Measurements from ENCODE around the gene ESR1. TPM values are rescaled to one million over a fixed set of nuclear protein-coding genes. Genes with fewer than 3 reads are reported as not detected.
"Not testable (repeated sequence)": the region's sequence is repeated elsewhere in the genome, so short reads cannot be mapped to it uniquely, and the experiment has no call there.

ESR1 gene
- total and polyA plus RNA-seq, 2 experiments from 2014 or later = 1.6 to 5.1 TPM

DNA sequence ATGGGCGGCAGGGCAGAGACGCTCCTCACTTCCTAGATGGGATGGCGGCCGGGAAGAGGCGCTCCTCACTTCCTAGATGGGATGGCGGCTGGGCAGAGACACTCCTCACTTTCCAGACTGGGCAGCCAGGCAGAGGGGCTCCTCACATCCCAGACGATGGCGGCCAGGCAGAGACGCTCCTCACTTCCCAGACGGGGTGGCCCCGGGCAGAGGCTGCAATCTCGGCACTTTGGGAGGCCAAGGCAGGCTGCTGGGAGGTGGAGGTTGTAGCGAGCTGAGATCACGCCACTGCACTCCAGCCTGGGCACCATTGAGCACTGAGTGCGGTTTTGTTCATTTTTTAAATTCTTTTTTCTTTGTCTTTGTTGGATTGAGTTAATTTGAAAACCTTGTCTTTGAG, 92.3 kb downstream of the ESR1 start:
- not testable (repeated sequence) for DNase-seq (ENCODE audit: low read depth in 1 of 2, low spot score in 1 of 2); H3K4me1 ChIP-seq (ENCODE audit: low read depth); H3K27ac ChIP-seq

DNA sequence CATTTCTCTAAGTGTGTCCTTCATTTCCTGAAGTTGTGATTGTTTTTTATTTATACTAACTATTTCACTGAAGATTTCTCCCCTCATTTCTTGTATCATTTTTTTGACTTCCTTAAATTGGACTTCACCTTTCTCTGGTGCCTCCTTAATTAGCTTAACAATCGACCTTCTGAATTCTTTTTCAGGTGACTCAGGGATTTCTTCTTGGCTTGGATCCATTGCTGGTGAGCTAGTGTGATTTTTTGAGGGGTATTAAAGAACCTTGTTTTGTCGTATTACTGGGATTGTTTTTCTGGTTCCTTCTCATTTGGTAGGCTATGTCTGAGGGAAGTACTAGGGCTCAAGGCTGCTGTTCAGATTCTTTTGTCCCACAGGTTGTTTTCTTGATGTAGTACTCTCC, 92.8 kb downstream of the ESR1 start:
- no peak for DNase-seq (ENCODE audit: low read depth in 1 of 2, low spot score in 1 of 2)
- Histone ChIP-seq H3K36me3 (no peaks in the 10 kb centered on the region), H3K27me3 (no peaks in the 10 kb centered on the region), H3K9me3 (ENCODE audit: low read depth) (no peaks in the 10 kb centered on the region), H3K4me1 (ENCODE audit: low read depth) (no peaks in the 10 kb centered on the region), H3K4me3 (no peak overlapping the region), H3K27ac (no peak overlapping the region)
- TF ChIP-seq, protein P1, sequence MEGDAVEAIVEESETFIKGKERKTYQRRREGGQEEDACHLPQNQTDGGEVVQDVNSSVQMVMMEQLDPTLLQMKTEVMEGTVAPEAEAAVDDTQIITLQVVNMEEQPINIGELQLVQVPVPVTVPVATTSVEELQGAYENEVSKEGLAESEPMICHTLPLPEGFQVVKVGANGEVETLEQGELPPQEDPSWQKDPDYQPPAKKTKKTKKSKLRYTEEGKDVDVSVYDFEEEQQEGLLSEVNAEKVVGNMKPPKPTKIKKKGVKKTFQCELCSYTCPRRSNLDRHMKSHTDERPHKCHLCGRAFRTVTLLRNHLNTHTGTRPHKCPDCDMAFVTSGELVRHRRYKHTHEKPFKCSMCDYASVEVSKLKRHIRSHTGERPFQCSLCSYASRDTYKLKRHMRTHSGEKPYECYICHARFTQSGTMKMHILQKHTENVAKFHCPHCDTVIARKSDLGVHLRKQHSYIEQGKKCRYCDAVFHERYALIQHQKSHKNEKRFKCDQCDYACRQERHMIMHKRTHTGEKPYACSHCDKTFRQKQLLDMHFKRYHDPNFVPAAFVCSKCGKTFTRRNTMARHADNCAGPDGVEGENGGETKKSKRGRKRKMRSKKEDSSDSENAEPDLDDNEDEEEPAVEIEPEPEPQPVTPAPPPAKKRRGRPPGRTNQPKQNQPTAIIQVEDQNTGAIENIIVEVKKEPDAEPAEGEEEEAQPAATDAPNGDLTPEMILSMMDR (IDR thresholded peaks at IDR 0.05; ENCODE audit: low read depth, low read length) = no peak

More for the DNA sequence above, 92.3 kb downstream of the ESR1 start:
- not testable (repeated sequence) for H3K36me3 ChIP-seq; H3K9me3 ChIP-seq (ENCODE audit: low read depth); H3K27me3 ChIP-seq; H3K4me3 ChIP-seq

DNA sequence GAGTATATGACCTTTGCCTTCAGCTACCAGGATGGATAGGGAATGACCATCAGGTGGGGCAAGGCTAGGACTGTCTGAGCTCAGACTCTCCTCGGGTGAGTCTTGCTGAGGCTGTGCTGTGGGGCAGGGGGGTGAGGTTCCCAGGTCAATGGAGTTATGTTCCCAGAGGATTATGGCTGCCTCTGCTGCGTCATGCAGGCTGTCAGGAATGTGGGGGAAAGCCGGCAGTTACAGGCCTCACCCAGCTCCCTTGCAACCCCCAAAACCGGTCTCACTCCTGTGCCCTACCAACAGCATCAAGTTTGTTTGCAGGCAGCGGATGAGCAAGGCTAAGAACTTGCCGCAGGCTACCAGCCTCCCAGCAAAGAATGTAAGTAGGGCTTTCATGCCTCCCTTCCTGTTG, 93.5 kb downstream of the ESR1 start:
- no peaks in the 10 kb centered on the region for H3K4me1 ChIP-seq (ENCODE audit: low read depth)
- H3K36me3 ChIP-seq = no peaks in the 10 kb centered on the region
- no peak overlapping the region for H3K27ac ChIP-seq
- no peak for DNase-seq (ENCODE audit: low read depth in 1 of 2, low spot score in 1 of 2)
- H3K27me3 ChIP-seq = no peaks in the 10 kb centered on the region
- TF ChIP-seq, protein P1 (IDR thresholded peaks at IDR 0.05; ENCODE audit: low read depth, low read length) = no peak
- no peak overlapping the region for H3K4me3 ChIP-seq
- no peaks in the 10 kb centered on the region for H3K9me3 ChIP-seq (ENCODE audit: low read depth)

DNA sequence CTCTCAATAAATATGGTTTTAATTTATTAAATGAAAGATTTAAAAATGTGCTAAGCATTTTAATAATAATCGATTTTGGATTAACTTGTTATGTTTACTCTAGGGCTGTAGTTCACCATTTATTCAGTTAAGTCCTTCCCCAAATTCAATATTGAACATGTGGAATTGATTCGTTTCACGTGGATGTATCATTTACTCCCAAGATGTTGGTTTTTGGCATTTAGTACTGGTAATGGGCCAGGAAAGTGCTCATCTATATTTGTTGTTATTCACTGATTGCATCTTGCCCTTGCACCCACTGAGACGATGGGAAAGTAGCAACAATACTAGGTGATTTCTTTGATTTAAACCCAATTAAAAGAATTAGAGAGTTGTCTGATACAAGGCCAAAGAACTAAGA, 97.1 kb downstream of the ESR1 start:
- no peak for DNase-seq (ENCODE audit: low read depth in 1 of 2, low spot score in 1 of 2)
- Histone ChIP-seq H3K4me1 (ENCODE audit: low read depth) (no peaks in the 10 kb centered on the region), H3K27ac (no peak overlapping the region), H3K9me3 (ENCODE audit: low read depth) (no peaks in the 10 kb centered on the region), H3K36me3 (no peaks in the 10 kb centered on the region), H3K4me3 (no peak overlapping the region), H3K27me3 (no peaks in the 10 kb centered on the region)
- TF ChIP-seq, protein P1 (IDR thresholded peaks at IDR 0.05; ENCODE audit: low read depth, low read length) = no peak

DNA sequence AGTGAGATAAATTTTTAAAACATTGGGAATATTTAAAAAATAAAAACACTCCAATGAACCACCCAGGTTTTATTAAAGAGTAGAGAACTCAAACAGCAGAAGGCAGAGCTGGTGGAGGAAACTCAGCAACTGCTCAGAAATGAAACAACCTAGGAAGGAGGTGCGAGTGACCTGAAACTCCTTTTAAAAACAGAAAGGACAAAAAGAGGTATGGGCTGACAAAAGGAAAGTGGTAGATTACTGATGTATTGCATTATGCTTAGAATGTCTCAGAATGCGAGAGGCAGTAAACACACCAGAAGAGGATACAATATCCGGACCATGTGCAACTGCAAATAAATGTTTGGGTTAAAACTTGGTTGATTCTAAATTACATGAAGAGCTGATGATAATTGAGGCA, 97.6 kb downstream of the ESR1 start:
- H3K9me3 ChIP-seq (ENCODE audit: low read depth) = no peaks in the 10 kb centered on the region
- no peaks in the 10 kb centered on the region for H3K27me3 ChIP-seq
- H3K36me3 ChIP-seq = no peaks in the 10 kb centered on the region
- H3K4me3 ChIP-seq = no peak overlapping the region
- H3K4me1 ChIP-seq (ENCODE audit: low read depth) = no peaks in the 10 kb centered on the region
- H3K27ac ChIP-seq = no peak overlapping the region
- no peak for DNase-seq (ENCODE audit: low read depth in 1 of 2, low spot score in 1 of 2)
- TF ChIP-seq, protein P1 (IDR thresholded peaks at IDR 0.05; ENCODE audit: low read depth, low read length) = no peak

DNA sequence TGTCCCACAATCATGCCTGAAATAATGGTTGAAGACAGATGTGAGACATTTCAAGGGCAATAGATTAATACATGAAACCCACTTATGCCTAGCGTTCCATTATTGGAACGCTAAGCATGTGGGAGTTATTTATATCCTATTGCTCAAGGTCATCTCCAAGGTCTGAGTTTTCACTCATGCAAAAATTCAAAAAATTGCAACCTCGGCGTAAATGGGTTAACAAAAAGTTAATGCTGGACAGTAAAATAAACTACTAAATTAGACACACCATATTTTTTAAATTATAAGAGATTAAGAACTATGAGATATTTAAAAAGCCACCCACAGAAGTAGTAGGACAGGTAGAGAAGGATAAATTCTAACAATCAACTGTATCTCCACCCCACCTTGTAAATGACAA, 98.4 kb downstream of the ESR1 start:
- H3K4me3 ChIP-seq = no peak overlapping the region
- no peaks in the 10 kb centered on the region for H3K36me3 ChIP-seq
- TF ChIP-seq, protein P1 (IDR thresholded peaks at IDR 0.05; ENCODE audit: low read depth, low read length) = no peak
- H3K27ac ChIP-seq = no peak overlapping the region
- no peaks in the 10 kb centered on the region for H3K27me3 ChIP-seq
- no peak for DNase-seq (ENCODE audit: low read depth in 1 of 2, low spot score in 1 of 2)
- H3K4me1 ChIP-seq (ENCODE audit: low read depth) = no peaks in the 10 kb centered on the region
- H3K9me3 ChIP-seq (ENCODE audit: low read depth) = no peaks in the 10 kb centered on the region
